Stimulated activated CD4-positive, alpha-beta T cell treated with anti-CD3 and anti-CD28 coated beads, Interleukin-4, amount 100 ng/mL, for 24 hours (primary cell): ENCODE data around the gene ST3GAL4.
"Not testable (repeated sequence)": the region's sequence is repeated elsewhere in the genome, so short reads cannot be mapped to it uniquely, and the experiment has no call there.

Experiments
- DNase-seq: peaks from one replicate; pipeline ENCODE4 v3.0.0-alpha.2; 2020

ST3GAL4 gene

DNA sequence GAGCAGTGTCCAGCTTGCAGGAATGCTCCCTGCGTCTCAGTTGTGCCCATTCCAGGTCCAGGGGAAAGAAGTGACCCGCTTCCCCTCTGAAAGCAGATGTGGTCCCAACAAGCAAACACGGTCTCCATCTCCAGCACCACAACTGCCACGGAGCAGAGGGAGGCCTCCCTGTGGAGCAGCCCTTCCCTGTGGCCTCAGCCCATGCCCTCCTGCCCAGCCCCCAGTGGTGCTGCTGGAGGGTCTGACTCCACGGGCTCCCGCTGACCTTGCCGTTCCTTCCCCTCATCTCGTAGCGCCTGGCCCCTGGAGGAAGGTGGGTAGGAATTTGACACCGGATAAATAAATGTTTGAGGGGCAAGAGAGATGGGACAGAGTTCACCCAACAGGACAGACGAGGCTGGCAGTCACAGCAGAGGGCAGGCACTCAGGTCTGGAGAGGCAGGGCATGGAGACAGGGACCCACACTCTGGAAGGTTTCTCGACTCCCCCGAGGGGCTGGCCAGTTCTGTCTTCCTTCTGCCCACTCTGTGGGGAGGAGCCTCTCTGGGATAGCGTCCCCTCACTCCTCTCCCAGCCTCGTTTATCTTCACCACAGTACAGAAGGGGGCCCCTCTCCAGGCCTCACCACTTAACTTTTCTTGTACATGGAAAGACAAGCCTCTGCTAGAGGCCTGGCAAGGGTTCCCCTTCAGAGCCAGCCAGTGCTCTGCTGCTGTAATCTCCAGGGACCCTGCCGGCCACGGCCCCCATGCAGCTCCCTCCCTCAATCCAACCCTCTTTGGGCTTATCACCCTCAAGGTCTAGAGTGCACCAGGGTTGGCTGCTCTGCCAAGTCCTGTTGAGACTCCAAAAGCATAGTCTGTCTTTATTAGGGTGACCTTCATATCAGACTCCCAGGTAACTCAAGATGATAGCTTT, 7.5 kb upstream of the ST3GAL4 start:
- no peak for DNase-seq

DNA sequence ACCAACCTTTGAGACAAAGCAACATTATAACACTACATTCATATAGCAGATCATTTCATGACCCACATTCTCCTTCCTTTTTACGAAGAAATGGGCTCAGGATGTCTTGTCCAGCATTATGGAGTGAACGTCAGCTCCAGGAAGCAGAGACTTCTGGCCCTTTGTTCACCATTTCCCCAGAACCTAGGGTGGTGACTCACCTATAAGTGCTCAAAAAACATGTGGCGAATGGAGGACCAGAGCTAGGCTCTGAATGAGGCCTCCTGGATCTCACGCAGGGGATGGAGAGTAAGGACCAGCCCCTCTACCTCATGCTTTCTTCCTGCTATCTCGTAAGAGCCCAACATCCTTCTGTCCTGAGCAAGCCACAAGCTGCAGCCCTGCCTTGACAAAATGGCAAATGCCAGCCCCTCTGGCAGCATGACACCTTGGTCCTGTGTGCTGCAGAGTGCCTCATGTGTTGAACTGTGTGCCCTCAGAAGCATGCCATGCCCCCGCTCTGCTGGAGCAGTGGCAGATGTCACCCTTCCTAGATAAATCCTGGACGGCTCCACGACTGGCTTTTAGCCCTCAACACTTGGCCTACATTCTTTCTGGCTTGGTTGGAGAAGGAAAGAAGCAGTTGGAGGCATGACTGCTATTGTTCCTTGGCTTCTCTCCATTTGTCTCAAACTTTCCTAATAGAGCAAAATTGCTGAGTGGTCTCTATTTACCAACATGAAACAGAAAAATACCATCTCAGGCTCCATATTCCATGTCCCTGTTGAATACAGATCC, 6.5 kb upstream of the ST3GAL4 start:
- DNase-seq, result no peak

DNA sequence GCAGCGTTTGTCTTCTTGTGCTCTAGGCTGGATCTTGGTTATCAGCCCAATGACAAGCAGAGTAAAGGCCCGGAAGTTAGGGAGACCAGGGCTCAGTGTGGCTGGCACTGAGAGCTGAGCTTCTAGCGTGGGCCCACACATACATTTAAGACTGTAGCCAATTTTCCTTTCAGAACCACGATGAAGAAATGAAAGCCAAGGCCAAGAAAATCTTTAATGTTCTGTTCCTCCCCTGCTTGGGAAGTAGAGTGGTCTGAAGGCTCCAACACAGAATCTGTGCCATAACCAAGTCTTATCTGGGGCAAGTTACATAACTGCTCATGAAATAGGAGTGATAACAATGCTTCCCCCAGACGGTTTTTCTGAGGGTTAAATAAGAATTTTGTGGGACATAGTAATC, 4.7 kb upstream of the ST3GAL4 start:
- DNase-seq, result no peak

- DNase-seq, result no peak
Measured at GRCh38 chr11:126352163-126352562, 3.3 kb upstream of the ST3GAL4 start.

DNA sequence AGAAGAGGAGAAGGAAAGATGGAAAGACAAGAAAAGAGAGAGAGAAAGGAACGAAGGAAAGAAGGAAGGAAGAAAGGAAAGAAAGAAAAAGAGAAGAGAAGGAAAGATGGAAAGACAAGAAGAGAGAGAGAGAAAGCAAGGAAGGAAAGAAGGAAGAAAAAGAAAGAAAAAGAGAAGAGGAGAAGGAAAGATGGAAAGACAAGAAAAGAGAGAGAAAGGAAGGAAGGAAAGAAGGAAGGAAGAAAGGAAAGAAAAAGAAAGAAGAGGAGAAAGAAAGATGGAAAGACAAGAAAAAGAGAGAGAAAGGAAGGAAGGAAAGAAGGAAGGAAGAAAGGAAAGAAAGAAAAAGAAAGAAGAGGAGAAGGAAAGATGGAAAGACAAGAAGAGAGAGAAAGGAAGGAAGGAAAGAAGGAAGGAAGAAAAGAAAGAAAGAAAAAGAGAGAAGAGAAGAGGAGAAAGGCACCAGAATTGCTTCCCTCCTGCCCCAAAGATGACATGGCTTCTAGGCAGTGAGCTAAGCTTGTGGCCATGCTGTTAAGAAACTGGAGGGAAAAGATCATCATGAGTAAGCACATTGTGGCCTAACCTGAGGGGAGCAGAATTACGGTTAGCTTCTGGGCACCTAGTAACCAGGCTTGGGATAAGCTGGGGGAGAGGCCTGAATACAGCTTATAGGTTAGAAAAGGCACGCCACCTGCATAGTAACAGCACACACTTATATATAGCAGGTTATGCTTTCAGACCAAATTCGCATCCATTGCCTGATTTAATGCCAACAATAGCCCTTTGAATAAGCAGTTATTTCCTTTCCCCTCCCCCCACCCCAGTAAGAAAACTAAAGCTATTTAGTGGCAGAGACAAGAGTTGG, 2.3 kb upstream of the ST3GAL4 start:
- peak; percentile 34 for DNase-seq

DNA sequence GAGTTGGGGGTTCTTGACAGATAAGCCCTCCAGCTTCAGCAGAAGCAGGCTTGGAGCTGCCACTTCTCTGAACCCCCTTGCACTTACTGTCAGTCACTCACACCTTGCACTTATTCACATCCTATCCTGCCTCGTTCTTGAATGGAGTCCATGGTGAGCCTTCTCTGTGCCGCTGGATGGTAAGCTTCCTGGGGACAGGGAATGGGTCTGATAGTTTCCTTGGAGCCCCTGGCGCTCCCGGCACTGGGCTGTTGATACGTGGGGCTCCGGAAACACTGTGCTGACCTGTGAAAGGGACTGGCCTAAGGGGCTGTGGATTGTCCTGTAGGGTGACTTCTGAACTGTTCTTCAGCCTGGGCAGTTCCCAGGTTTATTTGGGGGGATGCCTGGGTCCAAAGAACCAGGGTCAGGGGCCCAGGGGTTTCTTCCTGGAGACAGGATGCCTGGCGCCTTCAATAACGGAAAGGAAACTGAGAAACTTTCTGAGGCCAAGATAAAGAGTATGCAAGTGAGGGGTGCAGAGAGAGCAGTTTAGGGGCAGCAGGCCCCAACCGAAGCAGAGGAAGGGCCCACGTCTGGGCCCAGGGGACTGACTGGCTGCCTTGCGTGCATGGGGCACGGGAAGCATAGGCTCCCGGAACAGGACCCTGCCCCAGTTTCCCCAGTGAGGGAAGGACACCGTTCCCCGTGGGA, 709 bp upstream of the ST3GAL4 start:
- peak; percentile 11 for DNase-seq

DNA sequence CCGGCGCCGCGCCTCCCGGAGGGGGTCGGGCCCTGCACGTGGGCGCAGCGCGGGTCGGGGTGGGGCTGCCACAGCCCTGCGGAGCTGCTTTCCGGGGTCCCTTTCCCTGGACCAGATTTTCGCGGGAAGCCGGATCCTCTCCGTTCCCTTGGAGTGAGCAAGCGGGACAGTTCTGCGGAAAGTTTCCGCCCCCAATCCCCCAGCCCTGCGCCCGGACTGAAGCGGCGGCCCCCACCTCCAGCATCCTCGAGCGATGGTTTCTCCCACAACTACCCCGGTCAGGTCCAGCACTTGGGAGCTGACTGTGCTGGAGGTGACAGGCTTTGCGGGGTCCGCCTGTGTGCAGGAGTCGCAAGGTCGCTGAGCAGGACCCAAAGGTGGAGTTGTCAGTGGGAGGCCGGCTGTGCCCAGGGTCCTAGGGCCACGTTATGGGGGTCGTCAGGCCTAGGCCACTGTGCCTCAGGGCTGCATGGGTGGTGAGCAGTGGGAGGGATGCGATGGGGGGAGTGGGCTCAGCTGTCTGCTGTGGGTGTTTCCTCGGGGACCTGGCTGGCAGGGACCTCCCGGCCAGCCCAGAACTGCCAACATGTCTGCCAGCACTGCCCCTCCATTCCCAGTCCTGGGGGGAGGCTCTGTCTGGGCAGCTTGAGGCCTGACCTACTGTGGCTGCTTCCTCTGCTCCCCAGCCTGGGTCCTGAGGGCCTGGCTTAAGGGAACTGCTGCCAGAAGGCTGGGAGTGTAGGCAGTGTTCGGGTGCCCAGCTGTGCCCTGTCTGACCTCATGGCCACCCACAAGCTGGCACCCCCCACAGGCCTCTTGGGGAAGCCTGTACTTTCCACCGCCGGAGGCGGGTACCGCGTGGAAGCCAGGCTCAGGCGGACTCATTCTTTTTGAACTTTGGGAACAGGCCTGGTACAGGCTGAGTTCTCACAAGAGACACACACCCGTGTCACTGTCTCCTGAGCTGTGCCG, 726 bp downstream of the ST3GAL4 start:
- DNase-seq, result peak; percentile 14

DNA sequence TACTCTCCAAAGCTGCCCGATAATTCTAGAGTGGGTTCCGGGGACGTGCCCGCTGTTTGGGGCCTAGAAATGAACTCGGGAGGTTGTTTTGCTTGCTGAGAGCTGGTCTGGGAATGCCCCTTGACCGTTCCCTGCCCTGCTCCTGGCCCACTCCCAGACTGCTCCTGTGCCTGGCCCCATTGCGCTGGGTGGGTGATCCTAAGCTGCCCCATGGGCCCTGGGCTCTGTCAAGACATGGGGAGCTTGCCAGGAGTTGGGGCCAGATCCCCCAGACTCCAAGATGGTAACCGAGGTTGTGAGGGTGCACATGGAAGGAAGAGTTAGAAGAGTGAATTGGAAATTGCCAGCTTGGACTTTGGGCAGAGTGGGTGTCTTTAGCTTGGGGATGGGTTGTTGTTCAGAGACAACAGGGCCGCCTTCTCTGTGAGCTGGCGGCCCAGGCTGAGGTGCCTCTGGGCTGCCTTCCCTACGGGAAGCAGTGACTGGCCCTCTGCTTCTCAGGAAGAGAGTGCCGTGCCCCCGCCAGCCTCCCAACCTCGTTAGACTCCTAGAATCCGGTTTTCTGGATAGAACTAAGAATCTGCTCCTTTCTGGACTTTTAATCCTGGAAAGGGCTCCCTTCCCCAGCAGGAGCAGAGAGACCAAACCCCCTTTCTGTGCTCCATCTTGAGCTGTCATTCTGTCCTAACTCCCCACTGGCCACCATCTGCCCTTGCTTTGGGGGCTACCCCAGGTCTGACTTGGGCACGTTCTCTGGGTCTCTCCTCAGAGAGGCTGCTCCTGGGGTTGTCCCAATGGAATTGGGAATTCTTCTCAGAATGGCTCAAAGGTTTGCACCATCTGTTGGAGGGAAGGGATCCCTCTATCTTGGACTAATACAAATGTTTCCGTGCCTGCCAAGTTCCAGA, 1.8 kb downstream of the ST3GAL4 start:
- no peak for DNase-seq

- DNase-seq, result no peak
Measured at GRCh38 chr11:126357969-126358762, 2.7 kb downstream of the ST3GAL4 start.

DNA sequence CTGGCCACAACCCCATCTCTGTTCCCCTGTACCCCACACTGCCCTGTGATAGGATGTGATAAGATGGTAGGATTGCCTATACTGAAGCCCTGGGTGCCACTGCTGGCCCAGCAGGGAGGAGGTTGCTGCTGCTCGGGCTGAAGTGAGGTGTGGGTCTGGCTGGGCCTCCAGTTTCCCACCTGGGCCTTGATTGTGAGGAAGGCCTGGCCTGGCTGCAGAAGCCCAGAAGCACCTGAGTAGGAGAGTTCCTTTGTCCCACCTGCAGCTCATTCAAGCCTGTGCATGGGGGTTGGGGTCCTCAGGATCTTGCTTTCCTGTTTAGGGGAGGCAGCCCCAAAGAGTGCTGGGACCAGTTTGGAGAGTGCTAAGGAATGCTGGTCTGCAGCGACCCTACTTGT, 3.3 kb downstream of the ST3GAL4 start:
- DNase-seq, result no peak

DNA sequence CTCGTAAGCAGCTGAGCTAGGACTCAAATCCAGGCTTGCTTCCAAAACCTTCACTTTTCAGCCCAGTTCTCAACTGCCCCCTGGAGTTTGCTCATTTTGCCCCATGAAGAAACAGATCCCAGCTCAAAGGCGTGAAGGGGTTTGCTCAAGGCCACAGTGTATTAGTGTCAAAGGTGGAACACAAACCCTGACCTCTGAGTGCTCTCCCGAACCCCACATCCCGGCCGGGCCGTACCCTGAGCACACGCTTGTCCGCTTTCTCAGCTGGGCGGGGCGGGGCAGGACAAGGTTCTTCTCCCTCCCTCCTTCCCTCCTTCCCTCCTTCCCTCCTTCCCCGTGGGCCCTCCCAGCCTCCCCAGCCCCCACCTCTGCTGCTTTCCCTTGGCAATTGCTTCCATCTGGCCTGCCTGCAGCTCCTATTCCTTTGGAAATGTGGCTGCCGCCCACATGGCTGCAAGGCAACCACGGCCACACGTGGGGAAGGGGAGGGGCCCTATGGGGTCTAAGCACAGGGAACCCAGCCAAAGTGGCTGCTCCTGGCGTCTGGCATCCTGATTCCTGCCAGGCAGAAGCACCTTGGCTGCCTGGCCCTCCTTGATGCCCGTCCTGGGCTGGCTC, 4.1 kb downstream of the ST3GAL4 start:
- DNase-seq, result no peak

- no peak for DNase-seq
Measured at GRCh38 chr11:126360049-126360446, 4.6 kb downstream of the ST3GAL4 start.

DNA sequence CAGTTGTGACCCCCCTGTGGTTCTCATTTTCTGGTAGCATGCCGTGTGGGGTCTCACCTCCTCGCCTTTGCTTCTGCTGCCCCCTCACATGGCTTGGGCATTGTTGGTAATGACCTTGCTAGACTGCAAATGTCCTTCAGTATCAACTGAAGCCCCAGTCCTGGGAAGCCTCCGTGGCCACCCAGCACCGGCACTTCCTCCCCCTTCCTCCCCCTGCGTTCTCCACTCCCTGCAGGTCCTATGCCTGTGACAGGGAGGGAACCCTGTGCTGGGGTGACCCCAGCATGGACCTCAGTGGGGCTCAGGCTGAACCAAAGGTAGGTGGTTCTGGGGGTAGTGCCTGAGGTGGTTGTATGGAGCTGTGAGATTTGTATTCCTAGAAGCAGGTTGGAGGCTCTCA, 5.9 kb downstream of the ST3GAL4 start:
- no peak for DNase-seq

DNA sequence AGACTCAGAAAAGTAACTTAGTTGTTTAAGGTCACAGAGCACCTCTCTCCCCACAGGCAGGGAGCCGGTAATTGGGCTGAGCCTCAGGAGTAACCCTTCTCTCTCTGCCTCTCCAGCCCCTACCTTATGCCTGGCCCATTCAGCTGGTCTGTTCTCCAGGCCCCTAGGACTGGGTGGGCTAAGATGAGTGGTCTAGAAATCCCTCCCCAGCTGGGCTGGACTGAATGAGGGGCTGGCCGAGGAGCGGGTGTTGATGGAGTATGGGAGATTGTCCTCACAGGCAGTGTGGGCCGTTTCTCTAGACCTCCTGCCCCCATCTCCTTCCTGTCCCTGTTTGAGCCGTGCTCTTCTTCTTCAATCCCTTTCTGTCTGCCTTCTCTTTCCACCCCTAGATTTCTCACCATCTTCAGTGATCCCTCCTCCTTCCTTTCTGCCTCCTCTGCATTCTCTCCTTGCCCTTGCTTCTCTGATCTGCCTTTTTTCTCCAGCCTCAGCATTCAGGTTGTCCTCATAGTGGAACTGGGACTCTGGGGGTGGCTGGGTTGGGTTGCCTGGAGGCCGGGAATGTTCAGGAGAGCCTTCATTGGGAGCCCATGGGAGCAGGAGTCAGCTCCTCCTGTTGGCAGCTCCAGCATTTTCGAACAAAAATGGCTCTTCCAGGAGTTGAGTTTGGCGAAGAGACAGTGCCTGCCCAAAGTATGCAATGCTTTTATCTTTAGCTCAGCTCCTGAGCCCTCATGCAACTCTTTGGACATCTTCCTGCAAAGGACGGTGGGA, 7.6 kb downstream of the ST3GAL4 start:
- no peak for DNase-seq

- no peak for DNase-seq
Measured at GRCh38 chr11:126363706-126364248, 8.3 kb downstream of the ST3GAL4 start.

GRCh38 chr11:126364735-126365134, 9.2 kb downstream of the ST3GAL4 start:
- DNase-seq, result not testable (repeated sequence)

DNA sequence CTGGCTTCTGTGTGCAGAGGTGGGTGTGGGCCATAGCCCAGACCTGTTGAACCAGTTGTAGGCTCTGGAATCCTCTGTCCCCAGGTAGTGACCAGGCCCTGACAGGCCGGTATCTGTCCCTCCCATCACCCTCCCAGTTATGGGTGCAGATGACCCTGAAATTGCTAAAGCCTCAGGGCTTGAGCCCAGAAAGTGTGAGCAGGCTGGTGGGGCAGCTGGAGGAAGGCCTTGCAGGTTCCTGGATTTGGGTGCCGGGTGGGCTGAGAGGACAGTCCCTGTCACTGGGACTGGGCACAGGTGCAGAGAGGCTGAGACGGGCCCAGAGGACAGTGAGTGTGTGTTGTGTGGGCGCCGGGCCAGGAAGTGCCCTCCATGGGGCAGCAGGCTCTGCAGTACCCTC, 10.0 kb downstream of the ST3GAL4 start:
- not testable (repeated sequence) for DNase-seq
